ENCODE data around the gene ITGB1BP1. TPM values are rescaled to one million over a fixed set of nuclear protein-coding genes. Genes with fewer than 3 reads are reported as not detected.

The ITGB1BP1 gene
- total RNA-seq, 4 donors from 2014 or later = 10.7 to 27.7 (median 21.7) TPM

GRCh38 chr2:9462313-9462712 lies 39.0 kb upstream of the ITGB1BP1 start:
- Histone ChIP-seq H3K36me3 (peaks cover 0 to 12% (median 0%) of the 10 kb centered on the region in 4 donors), H3K27ac (no peak overlapping the region), H3K27me3 (no peaks in the 10 kb centered on the region), H3K4me1 (no peaks in the 10 kb centered on the region), H3K4me3 (no peak overlapping the region), H3K9me3 (no peaks in the 10 kb centered on the region)
- DNase-seq = no peak
- in situ Hi-C loops (cut with MboI; ENCODE audit: low pct_ligation_motif_present in 1 of 4, low pct_unique_long_range_greater_than_20kb in 1 of 4, low sequenced_read_pairs in 3 of 4) (no loop called here), intact Hi-C loops (cut with DNase I; ENCODE audit: low total_unique reads) (no loop called here)
- 91 to 93% methylated on average over 5 of the region's 5 CpGs for WGBS, 2 donors (ENCODE audit: low coverage in 1 of 2)
- TF ChIP-seq EP300 (IDR thresholded peaks at IDR 0.05; ENCODE audit: low read depth) (no peak), POLR2AphosphoS5 (IDR thresholded peaks at IDR 0.05) (no peak), CTCF (IDR thresholded peaks at IDR 0.05) (no peak), POLR2A (IDR thresholded peaks at IDR 0.05) (no peak)

GRCh38 chr2:9461079-9461478 lies 37.8 kb upstream of the ITGB1BP1 start:
- no peak for DNase-seq
- H3K9me3 ChIP-seq = no peaks in the 10 kb centered on the region
- no peaks in the 10 kb centered on the region for H3K27me3 ChIP-seq
- H3K4me1 ChIP-seq = no peaks in the 10 kb centered on the region
- intact Hi-C loops (cut with DNase I; ENCODE audit: low total_unique reads) = no loop called here
- 93 to 100% methylated on average over 2 to 3 of the region's 3 CpGs for WGBS, 2 donors (ENCODE audit: low coverage in 1 of 2)
- H3K4me3 ChIP-seq = no peak overlapping the region
- no peak overlapping the region for H3K27ac ChIP-seq
- TF ChIP-seq POLR2AphosphoS5 (IDR thresholded peaks at IDR 0.05) = no peak
- no peak for TF ChIP-seq POLR2A (IDR thresholded peaks at IDR 0.05)
- TF ChIP-seq EP300 (IDR thresholded peaks at IDR 0.05; ENCODE audit: low read depth) = no peak
- TF ChIP-seq CTCF (IDR thresholded peaks at IDR 0.05) = no peak
- H3K36me3 ChIP-seq = peaks cover 0 to 12% (median 0%) of the 10 kb centered on the region in 4 donors
- in situ Hi-C loops (cut with MboI; ENCODE audit: low pct_ligation_motif_present in 1 of 4, low pct_unique_long_range_greater_than_20kb in 1 of 4, low sequenced_read_pairs in 3 of 4) = no loop called here

GRCh38 chr2:9460441-9461017 lies 37.2 kb upstream of the ITGB1BP1 start:
- 95 to 100% methylated on average over 2 to 3 of the region's 3 CpGs for WGBS, 2 donors (ENCODE audit: low coverage in 1 of 2)
- H3K36me3 ChIP-seq = peaks cover 0 to 18% (median 0%) of the 10 kb centered on the region in 4 donors
- no peak for DNase-seq
- H3K27me3 ChIP-seq = no peaks in the 10 kb centered on the region
- no peaks in the 10 kb centered on the region for H3K4me1 ChIP-seq
- no peaks in the 10 kb centered on the region for H3K9me3 ChIP-seq
- intact Hi-C loops (cut with DNase I; ENCODE audit: low total_unique reads) = no loop called here
- TF ChIP-seq CTCF (IDR thresholded peaks at IDR 0.05) (no peak), POLR2A (IDR thresholded peaks at IDR 0.05) (no peak), POLR2AphosphoS5 (IDR thresholded peaks at IDR 0.05) (no peak), EP300 (IDR thresholded peaks at IDR 0.05; ENCODE audit: low read depth) (no peak)
- no peak overlapping the region for H3K4me3 ChIP-seq
- in situ Hi-C loops (cut with MboI; ENCODE audit: low pct_ligation_motif_present in 1 of 4, low pct_unique_long_range_greater_than_20kb in 1 of 4, low sequenced_read_pairs in 3 of 4) = no loop called here
- no peak overlapping the region for H3K27ac ChIP-seq

GRCh38 chr2:9451231-9451630 lies 27.9 kb upstream of the ITGB1BP1 start:
- WGBS, 2 donors (ENCODE audit: low coverage in 1 of 2) = 60 to 86% methylated on average over 1 of the region's 1 CpG
- H3K27ac ChIP-seq = no peak overlapping the region
- no peaks in the 10 kb centered on the region for H3K27me3 ChIP-seq
- DNase-seq = no peak
- no peaks in the 10 kb centered on the region for H3K9me3 ChIP-seq
- no peak overlapping the region for H3K4me3 ChIP-seq
- peaks cover 0 to 19% (median 4%) of the 10 kb centered on the region in 4 donors for H3K36me3 ChIP-seq
- TF ChIP-seq EP300 (IDR thresholded peaks at IDR 0.05; ENCODE audit: low read depth) = no peak
- no peak for TF ChIP-seq POLR2A (IDR thresholded peaks at IDR 0.05)
- TF ChIP-seq POLR2AphosphoS5 (IDR thresholded peaks at IDR 0.05) = no peak
- TF ChIP-seq CTCF (IDR thresholded peaks at IDR 0.05) = no peak
- H3K4me1 ChIP-seq = no peaks in the 10 kb centered on the region
- in situ Hi-C loops (cut with MboI; ENCODE audit: low pct_ligation_motif_present in 1 of 4, low pct_unique_long_range_greater_than_20kb in 1 of 4, low sequenced_read_pairs in 3 of 4) (no loop called here), intact Hi-C loops (cut with DNase I; ENCODE audit: low total_unique reads) (no loop called here)
